OCI-LY3 (cell line): ENCODE data around the gene RRM1.

Source experiments
- H2AFZ ChIP-seq: fragments of 200-600, 300-600 bp; shearing (Covaris generic); 2 replicates; pipeline ENCODE4 v1.6.0; 2014; ENCODE audit warnings: antibody characterized with exemption, low read depth, low read length
- H3K27ac ChIP-seq: fragments of 200-600, 300-600 bp; sonication (generic); 2 replicates; pipeline ENCODE4 v1.5.1; 2014; ENCODE audit warnings: mild to moderate bottlenecking, low read length, moderate library complexity, mixed read lengths
- H3K27me3 ChIP-seq: fragments of 200-600, 300-600 bp; sonication (generic); 2 replicates; pipeline ENCODE4 v1.6.1; 2014; ENCODE audit warnings: low read depth, low read length, mixed read lengths
- H3K36me3 ChIP-seq: fragments of 200-600, 300-600 bp; sonication (generic); replicated peaks from 2 replicates; pipeline ENCODE3; 2014; ENCODE audit warnings: low read depth, low read length, mixed read lengths
- H3K4me1 ChIP-seq: fragments of 300-600, 200-600 bp; sonication (generic); 2 replicates; pipeline ENCODE4 v1.6.1; 2014; ENCODE audit warnings: low read length, mixed read lengths
- H3K4me2 ChIP-seq: fragments of 200-600, 300-600 bp; sonication (generic); 2 replicates; pipeline ENCODE4 v1.6.1; 2014; ENCODE audit warnings: low read length, mixed read lengths
- H3K4me3 ChIP-seq: fragments of 300-600, 200-600 bp; sonication (generic); 2 replicates; pipeline ENCODE4 v1.5.1; 2014; ENCODE audit warnings: antibody characterized with exemption, mild to moderate bottlenecking, low read length, moderate library complexity
- H3K79me2 ChIP-seq: fragments of 300-600, 200-600 bp; shearing (Covaris generic); 2 replicates; pipeline ENCODE4 v1.6.1; 2014; ENCODE audit warnings: mild to moderate bottlenecking, low read length, mixed read lengths
- H3K9ac ChIP-seq: fragments of 300-600, 200-600 bp; shearing (Covaris generic); 2 replicates; pipeline ENCODE4 v1.6.0; 2014; ENCODE audit warnings: mild to moderate bottlenecking, low read length, moderate library complexity
- H3K9me3 ChIP-seq: fragments of 200-600, 300-600 bp; shearing (Covaris generic); 2 replicates; pipeline ENCODE4 v1.6.1; 2014; ENCODE audit warnings: low read length, mixed read lengths; ENCODE audit not compliant: insufficient read depth
- H4K20me1 ChIP-seq: fragments of 200-600, 300-600 bp; sonication (generic); 2 replicates; pipeline ENCODE4 v1.6.1; 2016; ENCODE audit warnings: low read length, mixed read lengths; ENCODE audit not compliant: insufficient read depth
- CTCF ChIP-seq: fragments of 200-600, 300-600 bp; sonication (generic); IDR thresholded peaks from 2 replicates; pipeline ENCODE4 v1.5.1; 2014; ENCODE audit warnings: antibody characterized with exemption, low read length, low read depth
- EZH2phosphoT487 ChIP-seq: fragments of 200-600 bp; shearing (Covaris generic); IDR thresholded peaks from 2 replicates; pipeline ENCODE4 v1.6.1; 2018; ENCODE audit warnings: antibody characterized with exemption, mixed run types, low read depth

RRM1 gene

DNA sequence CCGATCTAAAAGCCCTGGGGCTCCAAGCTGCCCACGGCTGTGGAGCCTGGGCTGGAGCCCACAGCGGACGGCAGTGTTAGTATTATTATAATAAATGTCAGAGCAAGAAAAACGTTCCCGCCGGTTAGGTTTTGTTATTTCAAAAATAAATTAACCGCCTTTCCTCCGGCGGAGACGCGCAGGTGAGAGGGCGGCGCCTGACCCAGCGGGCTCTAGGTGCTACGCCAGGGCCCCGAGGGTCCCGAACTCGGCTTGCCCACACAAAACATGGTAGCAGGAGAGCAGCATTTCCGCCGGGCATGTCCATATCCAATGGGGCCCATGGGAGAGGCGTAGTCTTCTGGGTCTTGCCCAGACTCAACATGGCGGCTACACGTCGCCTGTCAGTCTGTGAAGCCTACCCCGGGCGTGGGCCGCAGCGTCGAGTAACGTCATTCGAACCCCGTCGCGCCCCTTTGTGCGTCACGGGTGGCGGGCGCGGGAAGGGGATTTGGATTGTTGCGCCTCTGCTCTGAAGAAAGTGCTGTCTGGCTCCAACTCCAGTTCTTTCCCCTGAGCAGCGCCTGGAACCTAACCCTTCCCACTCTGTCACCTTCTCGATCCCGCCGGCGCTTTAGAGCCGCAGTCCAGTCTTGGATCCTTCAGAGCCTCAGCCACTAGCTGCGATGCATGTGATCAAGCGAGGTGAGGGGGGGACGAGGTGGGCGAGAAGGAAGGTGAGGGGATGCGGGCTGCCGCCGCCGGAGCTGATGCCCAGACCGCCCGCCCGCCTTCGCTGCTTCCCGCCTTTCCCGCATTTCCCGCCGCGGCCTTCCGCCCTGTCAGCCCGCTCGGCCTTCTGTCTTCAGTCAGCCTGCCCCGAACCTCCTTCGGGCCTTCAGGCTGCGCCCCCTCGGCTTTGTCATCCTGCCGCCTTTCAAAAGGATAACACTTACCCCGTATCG lies at the start of gene RRM1:
RRM1 (plus strand) TSS at position 452 of the 944 bp plus-strand sequence; CDS start at position 666, 214 bp downstream.
- peaks cover 8% of the 10 kb centered on the region for H4K20me1 ChIP-seq
- H2AFZ ChIP-seq, result peak within 1 kb of the TSS; percentile 89
- H3K4me1 ChIP-seq, result peaks cover 12% of the 10 kb centered on the region
- peaks cover 13% of the 10 kb centered on the region for H3K36me3 ChIP-seq
- H3K27me3 ChIP-seq, result no peaks in the 10 kb centered on the region
- H3K4me3 ChIP-seq, result peak within 1 kb of the TSS; percentile 96
- no peak for TF ChIP-seq EZH2phosphoT487
- TF ChIP-seq CTCF, result no peak
- H3K4me2 ChIP-seq, result peak within 1 kb of the TSS; percentile 99
- peak within 1 kb of the TSS; percentile 96 for H3K9ac ChIP-seq
- peak within 1 kb of the TSS; percentile 65 for H3K27ac ChIP-seq
- no peaks in the 10 kb centered on the region for H3K9me3 ChIP-seq
- H3K79me2 ChIP-seq, result peaks cover 55% of the 10 kb centered on the region

DNA sequence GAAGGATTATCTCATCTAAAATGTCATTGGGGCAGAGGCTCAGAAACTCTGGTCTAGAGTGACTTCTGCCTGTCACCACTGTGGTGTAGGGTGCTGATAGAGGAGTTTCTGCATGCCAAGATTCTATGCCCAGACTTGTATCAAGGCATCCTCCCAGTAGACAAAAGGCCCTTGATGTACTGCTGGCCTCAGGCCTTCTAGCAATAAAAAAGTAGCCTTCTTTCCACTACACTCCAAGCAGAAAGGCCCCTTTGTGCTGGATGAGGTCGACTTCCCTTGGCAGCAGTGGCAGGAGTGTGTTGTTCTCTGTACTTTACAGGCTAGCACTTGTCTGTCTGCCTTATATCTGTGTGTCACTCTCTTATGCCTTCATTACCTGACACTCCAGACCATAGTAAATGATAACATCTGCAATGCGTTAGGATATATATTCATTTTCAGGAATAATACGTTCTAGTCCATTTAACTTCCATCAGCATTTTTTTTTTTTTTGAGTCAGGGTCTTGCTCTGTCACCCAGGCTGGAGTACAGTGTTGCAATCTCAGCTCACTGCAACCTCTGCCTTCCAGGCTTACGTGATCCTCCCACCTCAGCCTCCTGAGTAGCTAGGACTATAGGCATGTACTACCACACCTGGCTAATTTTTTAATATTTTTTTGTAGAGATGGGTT lies 49.5 kb upstream of the RRM1 start:
- H3K27me3 ChIP-seq, result no peaks in the 10 kb centered on the region
- H3K4me2 ChIP-seq, result no peak overlapping the region
- no peak overlapping the region for H2AFZ ChIP-seq
- no peak overlapping the region for H3K27ac ChIP-seq
- H3K4me3 ChIP-seq, result no peak overlapping the region
- H3K4me1 ChIP-seq, result 0 out of 2 replicates have a peak, but pooled peaks cover 3% of the 10 kb centered on the region
- TF ChIP-seq CTCF, result no peak
- TF ChIP-seq EZH2phosphoT487, result no peak
- no peaks in the 10 kb centered on the region for H3K9me3 ChIP-seq
- no peaks in the 10 kb centered on the region for H3K36me3 ChIP-seq
- H3K9ac ChIP-seq, result no peak overlapping the region
- no peaks in the 10 kb centered on the region for H4K20me1 ChIP-seq
- no peaks in the 10 kb centered on the region for H3K79me2 ChIP-seq

- H2AFZ ChIP-seq, result no peak overlapping the region
- H3K36me3 ChIP-seq, result no peaks in the 10 kb centered on the region
- no peak overlapping the region for H3K27ac ChIP-seq
- H3K4me1 ChIP-seq, result 0 out of 2 replicates have a peak, but pooled peaks cover 5% of the 10 kb centered on the region
- H3K27me3 ChIP-seq, result no peaks in the 10 kb centered on the region
- TF ChIP-seq CTCF (no peak), EZH2phosphoT487 (no peak)
- H3K79me2 ChIP-seq, result no peaks in the 10 kb centered on the region
- H3K9me3 ChIP-seq, result no peaks in the 10 kb centered on the region
- H3K4me2 ChIP-seq, result no peak overlapping the region
- H3K4me3 ChIP-seq, result no peak overlapping the region
- H4K20me1 ChIP-seq, result no peaks in the 10 kb centered on the region
- H3K9ac ChIP-seq, result no peak overlapping the region
These were observed 46.3 kb upstream of the RRM1 start for GRCh38 chr11:4048340-4048739.

DNA sequence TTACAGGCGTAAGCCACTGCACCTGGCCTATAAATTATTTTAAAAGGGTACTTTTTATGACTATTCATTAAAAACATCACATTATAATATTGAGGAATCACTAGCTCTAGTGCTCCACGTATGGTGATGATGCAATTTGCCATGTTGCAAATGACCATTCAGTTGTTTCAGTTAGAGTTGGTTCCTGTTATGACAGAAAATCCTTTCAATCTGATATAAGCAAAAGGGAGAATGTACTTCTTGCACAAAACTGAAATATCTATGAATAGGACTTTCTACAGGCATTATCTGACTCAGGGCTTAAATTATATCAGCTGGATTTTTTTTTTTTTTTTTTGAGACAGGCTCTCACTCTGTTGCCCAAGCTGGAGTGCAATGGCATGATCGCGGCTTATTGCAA lies 45.6 kb upstream of the RRM1 start:
- no peak overlapping the region for H3K9ac ChIP-seq
- H2AFZ ChIP-seq, result no peak overlapping the region
- H3K36me3 ChIP-seq, result no peaks in the 10 kb centered on the region
- H3K9me3 ChIP-seq, result no peaks in the 10 kb centered on the region
- H3K27me3 ChIP-seq, result no peaks in the 10 kb centered on the region
- no peak for TF ChIP-seq EZH2phosphoT487
- TF ChIP-seq CTCF, result no peak
- no peak overlapping the region for H3K4me3 ChIP-seq
- H3K4me2 ChIP-seq, result no peak overlapping the region
- 0 out of 2 replicates have a peak, but pooled peaks cover 5% of the 10 kb centered on the region for H3K4me1 ChIP-seq
- H3K27ac ChIP-seq, result no peak overlapping the region
- H3K79me2 ChIP-seq, result no peaks in the 10 kb centered on the region
- H4K20me1 ChIP-seq, result no peaks in the 10 kb centered on the region
